Measurements from ENCODE around the gene WT1. TPM values are rescaled to one million over a fixed set of nuclear protein-coding genes. Genes with fewer than 3 reads are reported as not detected.

The WT1 gene
- total and polyA plus RNA-seq, 10 of the 15 experiments (the other 5 are each of a cell fraction or from before 2014, with no cell fraction given) = 0.07 to 0.37 (median 0.08) TPM; not detected in 7

DNA sequence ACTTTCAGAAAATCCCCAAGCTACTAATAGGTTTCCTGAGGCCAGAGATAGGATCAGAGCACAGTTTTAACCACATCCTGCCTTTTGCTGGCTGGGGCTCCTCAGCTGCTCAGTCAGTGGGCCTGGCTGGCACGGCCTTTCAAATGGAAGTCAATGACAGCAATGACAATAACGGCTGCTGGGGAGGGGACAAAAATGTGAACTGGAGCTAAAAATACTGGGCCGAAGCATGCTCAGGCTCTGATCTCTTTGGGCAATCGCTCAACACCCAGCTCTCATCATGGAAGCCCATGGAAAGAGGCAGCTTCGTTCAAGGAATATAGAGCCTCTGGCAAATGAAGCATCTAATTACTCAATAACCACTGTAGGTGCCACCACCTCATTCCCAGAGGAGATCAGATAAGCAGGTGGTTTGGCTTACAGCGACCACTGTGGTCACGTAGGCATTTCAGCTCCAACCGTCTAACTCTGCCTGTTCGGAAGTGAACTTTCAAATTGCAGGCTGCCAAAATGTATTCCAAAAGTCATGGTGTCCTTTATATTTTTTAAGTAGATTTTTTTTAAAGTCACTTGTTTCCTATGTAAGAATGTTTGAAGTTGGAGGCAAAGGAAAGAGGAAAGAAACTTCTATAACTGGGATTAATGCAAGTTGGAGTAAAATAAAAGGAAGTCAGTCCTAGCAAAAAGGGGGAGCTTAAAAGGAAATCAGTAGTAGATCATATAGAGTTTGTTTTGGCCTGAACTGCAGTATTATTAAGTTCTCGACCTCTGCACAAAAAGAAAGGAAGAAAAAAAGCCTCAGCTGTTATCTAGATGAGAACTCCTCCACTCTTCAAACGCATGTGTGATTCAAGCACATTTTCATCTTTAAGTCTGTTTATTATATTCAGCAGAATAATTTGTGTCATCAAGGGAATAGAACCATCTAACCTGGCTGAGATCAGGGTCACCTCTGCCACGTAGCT lies 14.1 kb downstream of the WT1 start:
- Histone ChIP-seq H3K9ac (ENCODE audit: control insufficient read depth, insufficient read depth, low read length) (no peak overlapping the region), H3K27ac (ENCODE audit: control insufficient read depth, insufficient read depth) (no peak overlapping the region), H3K79me2 (ENCODE audit: control insufficient read depth, insufficient read depth, low read length) (no peaks in the 10 kb centered on the region), H4K20me1 (ENCODE audit: control insufficient read depth, insufficient read depth) (no peaks in the 10 kb centered on the region), H3K36me3 (ENCODE audit: control insufficient read depth in 2 of 2, insufficient read depth in 2 of 2, low read length in 1 of 2) (no peaks in the 10 kb centered on the region), H3K4me2 (ENCODE audit: control insufficient read depth, insufficient read depth) (peak overlapping the region; percentile 26), H3K4me1 (ENCODE audit: control insufficient read depth, insufficient read depth, low read length) (peaks cover 5% of the 10 kb centered on the region), H3K27me3 (replicated peaks in 1 of 2; ENCODE audit: control insufficient read depth in 2 of 2, insufficient read depth in 2 of 2, low read length in 1 of 2) (peaks cover 2 to 10% of the 10 kb centered on the region in 2 experiments; a peak in 3 of 4 replicates), H3K9me3 (replicated peaks; ENCODE audit: control insufficient read depth, insufficient read depth, low read length) (no peaks in the 10 kb centered on the region; the same call in 2 of the 3 replicates), H2AFZ (ENCODE audit: control insufficient read depth, low read depth, low read length) (peak overlapping the region; percentile 80), H3K4me3 (no peak overlapping the region)
- DNase-seq (ENCODE audit: low read depth, low spot score) = peak; percentile 55
- peak; percentile 91 for ATAC-seq
- ChIA-PET SMC1A (ENCODE audit: uncharacterized antibody, unreplicated experiment) (interaction anchor here (0.6 to 2.2 kb wide), 11 partner anchors 25 to 1314 kb away, joined by 3 to 8 read pairs (median 5); no protein-coding TSS in a partner anchor), CTCF (interaction anchor here (0.5 to 1.6 kb wide), 4 partner anchors 9 to 622 kb away, joined by 3 to 5 read pairs (median 3); no protein-coding TSS in a partner anchor), POLR2A (interaction anchor here (0.5 to 1.0 kb wide), 3 partner anchors 10 to 1327 kb away, joined by 3 read pairs; no protein-coding TSS in a partner anchor), RAD21 (ENCODE audit: unreplicated experiment) (interaction anchor here (0.7 to 1.7 kb wide), 5 partner anchors 9 to 78 kb away, joined by 3 read pairs; no protein-coding TSS in a partner anchor)
- FAIRE-seq = no peak
- WGBS (ENCODE audit: insufficient coverage, insufficient replicate concordance, low lambda C conversion rate, missing lambda C conversion rate) = 30% methylated on average over 12 of the region's 12 CpGs
- in situ Hi-C loops (cut with MboI) (no loop called here), intact Hi-C loops (cut with micrococcal nuclease; ENCODE audit: unreplicated experiment) (no loop called here)
- no TSS peak for BruUV-seq (replicated peaks)
- 0 out of 2 replicates have a peak, but pooled peaks have one; percentile 35 for TF ChIP-seq MEF2A (IDR thresholded peaks at IDR 0.05; ENCODE audit: insufficient read depth, low read depth, low read length)
- TF ChIP-seq, protein P1, sequence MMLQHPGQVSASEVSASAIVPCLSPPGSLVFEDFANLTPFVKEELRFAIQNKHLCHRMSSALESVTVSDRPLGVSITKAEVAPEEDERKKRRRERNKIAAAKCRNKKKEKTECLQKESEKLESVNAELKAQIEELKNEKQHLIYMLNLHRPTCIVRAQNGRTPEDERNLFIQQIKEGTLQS (IDR thresholded peaks at IDR 0.05; ENCODE audit: borderline replicate concordance, extremely low read depth, low read depth, low read length) = no peak
- peak; percentile 61; the same call in 1 of the 2 replicates for TF ChIP-seq IKZF1 (conservative IDR thresholded peaks at IDR 0.05)
- TF ChIP-seq HCFC1 (IDR thresholded peaks at IDR 0.05; ENCODE audit: low read length) = no peak
- TF ChIP-seq TCF12 (IDR thresholded peaks at IDR 0.05; ENCODE audit: low read depth, low read length) = 0 out of 2 replicates have a peak, but pooled peaks have one; percentile 33
- TF ChIP-seq NR2C2 (IDR thresholded peaks at IDR 0.05; ENCODE audit: borderline replicate concordance, control insufficient read depth, insufficient read length, low read depth) = no peak
- TF ChIP-seq, protein P2, sequence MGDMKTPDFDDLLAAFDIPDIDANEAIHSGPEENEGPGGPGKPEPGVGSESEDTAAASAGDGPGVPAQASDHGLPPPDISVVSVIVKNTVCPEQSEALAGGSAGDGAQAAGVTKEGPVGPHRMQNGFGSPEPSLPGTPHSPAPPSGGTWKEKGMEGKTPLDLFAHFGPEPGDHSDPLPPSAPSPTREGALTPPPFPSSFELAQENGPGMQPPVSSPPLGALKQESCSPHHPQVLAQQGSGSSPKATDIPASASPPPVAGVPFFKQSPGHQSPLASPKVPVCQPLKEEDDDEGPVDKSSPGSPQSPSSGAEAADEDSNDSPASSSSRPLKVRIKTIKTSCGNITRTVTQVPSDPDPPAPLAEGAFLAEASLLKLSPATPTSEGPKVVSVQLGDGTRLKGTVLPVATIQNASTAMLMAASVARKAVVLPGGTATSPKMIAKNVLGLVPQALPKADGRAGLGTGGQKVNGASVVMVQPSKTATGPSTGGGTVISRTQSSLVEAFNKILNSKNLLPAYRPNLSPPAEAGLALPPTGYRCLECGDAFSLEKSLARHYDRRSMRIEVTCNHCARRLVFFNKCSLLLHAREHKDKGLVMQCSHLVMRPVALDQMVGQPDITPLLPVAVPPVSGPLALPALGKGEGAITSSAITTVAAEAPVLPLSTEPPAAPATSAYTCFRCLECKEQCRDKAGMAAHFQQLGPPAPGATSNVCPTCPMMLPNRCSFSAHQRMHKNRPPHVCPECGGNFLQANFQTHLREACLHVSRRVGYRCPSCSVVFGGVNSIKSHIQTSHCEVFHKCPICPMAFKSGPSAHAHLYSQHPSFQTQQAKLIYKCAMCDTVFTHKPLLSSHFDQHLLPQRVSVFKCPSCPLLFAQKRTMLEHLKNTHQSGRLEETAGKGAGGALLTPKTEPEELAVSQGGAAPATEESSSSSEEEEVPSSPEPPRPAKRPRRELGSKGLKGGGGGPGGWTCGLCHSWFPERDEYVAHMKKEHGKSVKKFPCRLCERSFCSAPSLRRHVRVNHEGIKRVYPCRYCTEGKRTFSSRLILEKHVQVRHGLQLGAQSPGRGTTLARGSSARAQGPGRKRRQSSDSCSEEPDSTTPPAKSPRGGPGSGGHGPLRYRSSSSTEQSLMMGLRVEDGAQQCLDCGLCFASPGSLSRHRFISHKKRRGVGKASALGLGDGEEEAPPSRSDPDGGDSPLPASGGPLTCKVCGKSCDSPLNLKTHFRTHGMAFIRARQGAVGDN (IDR thresholded peaks at IDR 0.05) = peak; percentile 59; the same call in 1 of the 2 replicates
- TF ChIP-seq IKZF2 (IDR thresholded peaks at IDR 0.05) = peak; percentile 34 to 45; a peak in 3 of 4 replicates
- TF ChIP-seq RUNX3 (IDR thresholded peaks at IDR 0.05; ENCODE audit: low read length) = peak; percentile 83
- TF ChIP-seq, protein P3, sequence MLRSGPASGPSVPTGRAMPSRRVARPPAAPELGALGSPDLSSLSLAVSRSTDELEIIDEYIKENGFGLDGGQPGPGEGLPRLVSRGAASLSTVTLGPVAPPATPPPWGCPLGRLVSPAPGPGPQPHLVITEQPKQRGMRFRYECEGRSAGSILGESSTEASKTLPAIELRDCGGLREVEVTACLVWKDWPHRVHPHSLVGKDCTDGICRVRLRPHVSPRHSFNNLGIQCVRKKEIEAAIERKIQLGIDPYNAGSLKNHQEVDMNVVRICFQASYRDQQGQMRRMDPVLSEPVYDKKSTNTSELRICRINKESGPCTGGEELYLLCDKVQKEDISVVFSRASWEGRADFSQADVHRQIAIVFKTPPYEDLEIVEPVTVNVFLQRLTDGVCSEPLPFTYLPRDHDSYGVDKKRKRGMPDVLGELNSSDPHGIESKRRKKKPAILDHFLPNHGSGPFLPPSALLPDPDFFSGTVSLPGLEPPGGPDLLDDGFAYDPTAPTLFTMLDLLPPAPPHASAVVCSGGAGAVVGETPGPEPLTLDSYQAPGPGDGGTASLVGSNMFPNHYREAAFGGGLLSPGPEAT (IDR thresholded peaks at IDR 0.05; ENCODE audit: low read depth) = 0 out of 2 replicates have a peak, but pooled peaks have one; percentile 29
- TF ChIP-seq NFIC (IDR thresholded peaks at IDR 0.05; ENCODE audit: low read depth, low read length) = peak; percentile 33; the same call in 1 of the 2 replicates
- TF ChIP-seq MTA2 (IDR thresholded peaks at IDR 0.05; ENCODE audit: low read depth) = peak; percentile 15; the same call in 1 of the 2 replicates
- TF ChIP-seq MEF2B (IDR thresholded peaks at IDR 0.05; ENCODE audit: partially characterized antibody, poor library complexity, severe bottlenecking) = peak; percentile 17

All from GM12878 (cell line).